Cardiac septum (tissue), 1 donor: Measurements from ENCODE around the gene PCCA. TPM values are rescaled to one million over a fixed set of nuclear protein-coding genes. Genes with fewer than 3 reads are reported as not detected.
"Not testable (repeated sequence)": the region's sequence is repeated elsewhere in the genome, so short reads cannot be mapped to it uniquely, and the experiment has no call there.

Experiments
- DNase-seq: peaks from one replicate; pipeline ENCODE4 v3.0.0-alpha.2; 2020; ENCODE audit warnings: low spot score
- intact Hi-C: fragments of 100-400 bp; cut with DNase I; formaldehyde crosslinking; loops from one replicate; pipeline ENCODE4 v1.14.0; 2022
- total RNA-seq: library from RNA; stranded (reverse); fragmentation: NEBNext Ultra II Directional; extraction: Animal tissue kit (Norgen Biotek cat#: 25700); gene quantifications from one replicate; pipeline ENCODE4 v1.2.1, GENCODE V29; 2021
- donor health status: DM: no; HTN: no; CAD: no.

The PCCA gene
- total RNA-seq, 1 donor from 2014 or later, result 51.2 TPM

DNA sequence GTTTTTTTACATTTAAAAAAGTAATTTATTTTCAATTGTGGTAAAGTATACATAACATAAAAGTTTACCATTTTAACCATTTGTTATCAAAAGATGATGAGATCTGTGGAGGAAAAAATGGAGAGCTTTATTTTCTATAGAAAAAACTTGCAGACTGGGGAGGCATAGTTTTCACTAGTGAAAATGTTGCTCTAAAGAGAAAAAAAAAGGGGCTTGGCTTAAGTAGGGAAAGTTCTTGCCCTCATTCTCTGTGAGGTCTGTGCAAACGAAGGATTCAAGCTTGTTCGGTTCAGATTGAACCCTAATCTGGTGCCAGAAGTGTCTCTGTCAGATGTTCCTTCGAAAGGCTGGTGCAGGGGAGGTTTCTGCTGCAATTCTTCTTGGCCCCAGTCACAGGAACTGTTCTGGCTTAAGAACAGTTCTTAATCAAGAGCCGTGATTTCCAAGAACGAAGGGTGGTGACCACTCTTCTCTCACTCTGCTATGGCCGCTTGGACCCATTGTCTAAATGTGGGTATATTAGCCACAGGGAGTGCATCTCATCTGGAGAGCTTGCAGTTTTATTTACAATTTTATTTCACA is 42.1 kb downstream of the PCCA start:
- DNase-seq, result no peak
- intact Hi-C loops, result no loop called here

- no peak for DNase-seq
- intact Hi-C loops, result no loop called here
Measured at GRCh38 chr13:100131863-100132574, 43.1 kb downstream of the PCCA start.

- intact Hi-C loops, result no loop called here
- no peak for DNase-seq
Measured at GRCh38 chr13:100138859-100139491, 50.1 kb downstream of the PCCA start.

DNA sequence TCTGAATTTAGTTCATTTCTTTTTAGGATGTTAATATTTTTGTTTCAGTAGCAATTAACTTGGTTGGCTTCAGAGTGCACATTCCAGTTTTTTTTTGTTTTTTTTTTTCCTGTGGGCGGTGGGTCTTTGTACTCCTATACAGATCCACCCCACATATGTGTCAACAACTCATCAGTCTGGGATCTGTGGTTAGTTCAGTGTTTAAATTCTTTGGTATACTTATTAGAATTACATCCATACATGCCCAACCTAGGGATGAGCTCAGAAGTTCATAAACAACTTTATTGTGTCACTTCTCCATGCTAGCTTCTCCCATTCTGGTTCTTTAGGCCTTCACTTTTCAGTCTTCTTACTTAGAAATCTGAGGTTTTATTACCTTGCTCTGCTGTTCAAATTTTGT is 50.9 kb downstream of the PCCA start:
- intact Hi-C loops, result no loop called here

DNA sequence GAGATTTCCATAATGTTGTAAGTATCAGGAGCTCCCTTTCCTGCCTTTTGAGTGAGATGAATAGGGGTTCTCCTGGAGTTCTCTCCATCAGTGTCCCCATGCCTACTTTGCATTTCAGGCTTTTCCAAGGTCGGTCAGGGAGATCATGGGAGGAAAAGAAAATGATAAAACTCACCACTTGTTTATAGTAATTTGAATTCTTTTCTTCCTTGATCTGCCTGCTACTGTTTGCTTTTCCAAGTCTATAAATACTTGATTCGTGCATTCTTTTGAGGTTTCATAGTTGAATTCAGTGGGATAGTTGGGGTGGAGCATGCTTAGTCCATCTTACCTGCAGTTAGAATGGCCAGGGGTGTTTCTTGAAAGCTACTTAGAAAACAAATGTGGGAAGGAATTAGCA is 51.5 kb downstream of the PCCA start:
- intact Hi-C loops, result no loop called here
- DNase-seq, result no peak

More for the DNA sequence above, 50.9 kb downstream of the PCCA start:
- no peak for DNase-seq

DNA sequence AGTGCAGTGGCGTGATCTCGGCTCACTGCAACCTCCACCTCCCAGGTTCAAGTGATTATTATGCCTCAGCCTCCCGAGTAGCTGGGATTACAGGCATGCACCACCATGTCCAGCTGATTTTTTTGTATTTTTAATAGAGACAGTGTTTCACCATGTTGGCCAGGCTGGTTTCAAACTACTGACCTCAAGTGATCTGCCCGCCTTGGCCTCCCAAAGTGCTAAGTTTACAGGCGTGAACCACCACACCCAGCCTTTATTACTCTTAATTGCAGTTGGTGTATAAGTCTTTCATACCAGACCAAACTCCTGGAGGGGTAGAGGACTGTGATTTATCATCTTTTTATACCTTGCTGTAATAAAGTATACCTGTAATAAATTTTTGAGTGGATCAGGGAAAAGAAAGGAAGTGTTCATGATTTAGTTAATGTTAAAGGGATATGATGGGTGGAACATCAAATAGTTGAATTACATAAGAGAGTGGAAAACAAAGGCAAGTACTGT is 52.6 kb downstream of the PCCA start:
- intact Hi-C loops, DNase-seq: not testable (repeated sequence)

- intact Hi-C loops, result no loop called here
- no peak for DNase-seq
Measured at GRCh38 chr13:100146534-100146933, 57.6 kb downstream of the PCCA start.

- intact Hi-C loops, result no loop called here
- no peak for DNase-seq
Measured at GRCh38 chr13:100147825-100148224, 58.9 kb downstream of the PCCA start.

DNA sequence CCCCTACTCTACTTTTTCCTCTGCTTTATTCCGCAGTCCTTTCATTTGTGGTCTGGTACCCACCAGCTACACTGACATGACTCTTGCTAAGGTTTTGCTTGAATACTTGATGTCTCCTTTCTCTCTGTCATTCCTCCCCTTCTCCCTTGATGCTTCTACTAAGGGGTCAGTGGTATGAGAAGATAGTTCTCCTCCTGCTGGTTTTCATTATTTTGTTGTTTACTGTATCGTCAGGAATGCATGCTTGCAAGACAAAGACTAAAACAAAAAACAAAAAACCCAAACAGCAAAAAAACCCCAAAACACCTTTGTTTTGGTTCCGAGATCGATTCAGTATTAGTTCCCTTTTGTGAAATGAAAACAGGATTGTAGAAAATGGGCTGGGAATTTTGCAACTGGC is 59.5 kb downstream of the PCCA start:
- no peak for DNase-seq
- intact Hi-C loops, result no loop called here

GRCh38 chr13:100149389-100149788 is 60.5 kb downstream of the PCCA start:
- DNase-seq, result no peak
- intact Hi-C loops, result no loop called here

- DNase-seq, intact Hi-C loops: not testable (repeated sequence)
Measured at GRCh38 chr13:100150711-100151110, 61.8 kb downstream of the PCCA start.

DNA sequence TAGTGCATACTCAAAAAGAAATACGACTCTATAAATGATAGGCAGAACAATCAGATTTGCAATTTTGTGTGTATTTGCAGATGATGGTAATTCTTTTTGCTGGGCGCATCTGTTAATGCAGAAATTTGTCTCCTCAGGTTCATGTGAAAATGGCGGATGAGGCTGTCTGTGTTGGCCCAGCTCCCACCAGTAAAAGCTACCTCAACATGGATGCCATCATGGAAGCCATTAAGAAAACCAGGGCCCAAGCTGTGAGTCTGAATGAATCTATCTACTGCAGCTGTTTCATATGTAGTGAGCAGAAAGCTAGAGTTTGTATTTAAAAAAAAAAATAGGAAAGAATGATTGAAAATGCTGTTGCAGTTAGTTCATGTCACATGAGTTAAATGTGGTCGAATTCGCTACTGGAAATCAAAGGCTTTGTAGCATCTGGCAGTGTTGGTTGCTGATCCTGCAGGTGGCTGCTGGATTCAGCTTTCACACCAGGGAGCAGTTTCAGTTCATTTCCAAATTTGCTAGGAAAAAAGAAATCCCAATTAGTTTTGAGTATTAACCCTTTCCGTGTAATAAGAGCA is 66.0 kb downstream of the PCCA start:
- DNase-seq, result no peak
- intact Hi-C loops, result no loop called here

DNA sequence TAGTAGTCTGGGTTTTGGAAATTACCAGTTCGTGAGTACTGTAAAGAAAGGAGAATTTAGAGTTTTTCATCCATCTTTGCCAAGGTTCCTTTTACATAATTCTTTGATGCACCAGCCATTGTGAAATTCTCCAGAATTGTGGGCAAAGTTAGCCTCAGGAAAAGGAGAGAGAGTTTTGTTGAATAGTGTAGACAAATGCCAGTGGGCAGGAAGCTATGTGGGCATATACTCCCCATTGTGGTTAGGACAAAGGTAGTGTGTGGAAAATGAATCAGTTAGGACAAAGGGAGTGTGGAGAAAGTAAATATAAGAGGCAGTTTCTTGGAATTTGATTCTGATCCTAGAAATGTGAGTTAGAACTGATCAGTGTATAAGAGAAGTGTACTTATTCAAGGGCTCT is 67.9 kb downstream of the PCCA start:
- intact Hi-C loops, result no loop called here
- no peak for DNase-seq

- DNase-seq, result no peak
- intact Hi-C loops, result no loop called here
Measured at GRCh38 chr13:100158569-100158968, 69.7 kb downstream of the PCCA start.

GRCh38 chr13:100159584-100159983 is 70.7 kb downstream of the PCCA start:
- intact Hi-C loops, result no loop called here
- no peak for DNase-seq

- DNase-seq, result no peak
- intact Hi-C loops, result no loop called here
Measured at GRCh38 chr13:100160450-100160849, 71.6 kb downstream of the PCCA start.

GRCh38 chr13:100163375-100163774 is 74.5 kb downstream of the PCCA start:
- intact Hi-C loops, result no loop called here
- DNase-seq, result no peak

DNA sequence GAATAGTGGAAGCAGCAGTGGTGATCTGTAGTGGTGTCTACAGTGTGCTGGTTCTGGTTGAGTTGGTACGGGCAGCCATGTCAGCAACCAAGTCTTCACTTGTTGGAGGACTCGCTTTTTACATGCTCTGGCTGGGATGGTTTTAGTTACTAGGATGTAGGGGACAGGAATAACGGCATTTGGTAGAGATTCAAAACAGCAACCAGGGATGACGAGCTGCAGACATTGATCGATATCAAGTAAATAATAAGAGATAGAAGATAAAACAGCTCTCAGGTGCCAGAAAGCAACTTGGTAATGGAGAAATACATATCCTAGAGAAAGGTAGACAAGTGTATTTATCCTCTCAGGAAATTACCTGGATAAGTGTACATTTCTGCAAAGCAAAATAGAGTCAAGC is 84.3 kb downstream of the PCCA start:
- no peak for DNase-seq
- intact Hi-C loops, result no loop called here

DNA sequence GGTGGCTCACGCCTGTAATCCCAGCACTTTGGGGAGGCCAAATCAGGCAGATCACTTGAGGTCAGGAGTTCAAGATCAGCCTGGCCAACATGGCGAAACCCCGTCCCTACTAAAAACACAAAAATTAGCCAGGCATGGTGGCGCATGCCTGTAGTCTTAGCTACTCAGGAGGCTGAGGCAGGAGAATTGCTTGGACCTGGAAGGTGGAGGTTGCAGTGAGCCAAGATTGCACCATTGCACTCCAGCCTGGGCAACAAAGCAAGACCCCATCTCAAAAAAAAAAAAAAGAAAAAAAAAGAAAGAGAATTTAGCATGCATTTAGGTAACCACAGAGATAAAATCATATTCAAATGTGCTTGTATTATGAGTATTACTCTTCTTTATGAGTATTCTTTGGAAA is 85.6 kb downstream of the PCCA start:
- DNase-seq, intact Hi-C loops: not testable (repeated sequence)

DNA sequence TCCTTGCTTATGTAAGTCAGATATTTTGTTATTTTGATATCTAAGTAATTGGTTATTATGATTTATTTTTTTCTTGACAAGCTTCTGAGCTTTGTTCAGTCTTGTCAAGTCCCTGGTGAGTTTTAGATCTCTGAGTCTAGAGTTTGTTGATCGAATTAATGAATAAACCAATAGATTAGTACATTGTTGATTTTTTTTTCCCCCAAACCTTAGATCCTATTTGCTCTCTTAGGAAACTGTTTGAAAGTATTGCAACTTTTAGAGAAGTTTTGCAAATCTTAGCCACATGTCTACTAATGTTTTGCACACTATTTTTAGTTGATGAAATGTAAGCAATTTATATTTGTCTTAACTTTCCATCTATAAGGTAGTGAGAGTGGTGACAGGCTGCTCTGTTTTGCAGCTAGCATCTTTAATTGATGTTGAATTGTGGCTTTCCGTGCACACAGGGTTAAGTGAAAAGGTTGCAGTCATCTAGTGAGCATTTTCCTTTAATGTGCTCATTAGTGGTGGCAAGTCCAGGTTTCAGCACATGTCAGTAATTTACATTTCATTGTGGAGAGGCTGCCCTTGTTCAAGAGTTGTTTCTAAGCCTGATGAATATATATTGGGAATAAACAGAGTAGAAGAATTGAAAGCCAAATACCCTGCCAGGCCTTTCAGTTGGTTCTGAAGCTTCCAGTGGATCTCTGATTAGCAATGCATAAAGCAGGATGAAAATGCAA is 86.3 kb downstream of the PCCA start:
- no peak for DNase-seq
- intact Hi-C loops, result no loop called here
